D721Med (cell line): Measurements from ENCODE around the gene INPP1.

Experiments used
- DNase-seq: peaks from one replicate; pipeline ENCODE4 v3.0.0; 2011; ENCODE audit warnings: low spot score; ENCODE audit not compliant: insufficient read length
- FAIRE-seq: peaks from 2 replicates; lab custom pipeline; 2011; peaks lifted over from hg19 to GRCh38; lab: Jason Lieb, UNC
- TF ChIP-seq, protein P1 (sequence below): IDR thresholded peaks from 2 replicates; pipeline ENCODE4 v1.5.1; 2012; ENCODE audit warnings: mild to moderate bottlenecking, control low read depth; ENCODE audit not compliant: insufficient read depth; ENCODE audit errors: missing control alignments

The INPP1 gene

DNA sequence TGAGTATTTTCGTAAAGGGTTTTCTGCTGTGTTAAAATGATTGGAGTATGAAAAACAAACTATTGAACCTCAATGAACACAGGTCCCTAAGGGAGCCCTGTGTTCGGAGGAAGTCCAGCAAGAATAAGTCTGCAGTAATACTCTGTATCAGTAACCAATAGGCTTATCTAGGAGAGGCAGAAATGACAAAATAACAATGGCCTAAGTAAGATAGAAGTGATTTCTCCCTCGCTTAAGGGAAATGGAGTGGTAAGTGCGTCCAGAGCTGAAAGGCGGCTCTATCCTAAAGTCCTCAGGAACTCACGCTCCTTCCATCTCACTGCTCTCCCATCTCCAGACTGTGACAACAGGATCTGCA, 35.5 kb downstream of the INPP1 start:
- FAIRE-seq (no peak), DNase-seq (no peak)
- TF ChIP-seq, protein P1, sequence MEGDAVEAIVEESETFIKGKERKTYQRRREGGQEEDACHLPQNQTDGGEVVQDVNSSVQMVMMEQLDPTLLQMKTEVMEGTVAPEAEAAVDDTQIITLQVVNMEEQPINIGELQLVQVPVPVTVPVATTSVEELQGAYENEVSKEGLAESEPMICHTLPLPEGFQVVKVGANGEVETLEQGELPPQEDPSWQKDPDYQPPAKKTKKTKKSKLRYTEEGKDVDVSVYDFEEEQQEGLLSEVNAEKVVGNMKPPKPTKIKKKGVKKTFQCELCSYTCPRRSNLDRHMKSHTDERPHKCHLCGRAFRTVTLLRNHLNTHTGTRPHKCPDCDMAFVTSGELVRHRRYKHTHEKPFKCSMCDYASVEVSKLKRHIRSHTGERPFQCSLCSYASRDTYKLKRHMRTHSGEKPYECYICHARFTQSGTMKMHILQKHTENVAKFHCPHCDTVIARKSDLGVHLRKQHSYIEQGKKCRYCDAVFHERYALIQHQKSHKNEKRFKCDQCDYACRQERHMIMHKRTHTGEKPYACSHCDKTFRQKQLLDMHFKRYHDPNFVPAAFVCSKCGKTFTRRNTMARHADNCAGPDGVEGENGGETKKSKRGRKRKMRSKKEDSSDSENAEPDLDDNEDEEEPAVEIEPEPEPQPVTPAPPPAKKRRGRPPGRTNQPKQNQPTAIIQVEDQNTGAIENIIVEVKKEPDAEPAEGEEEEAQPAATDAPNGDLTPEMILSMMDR = no peak

DNA sequence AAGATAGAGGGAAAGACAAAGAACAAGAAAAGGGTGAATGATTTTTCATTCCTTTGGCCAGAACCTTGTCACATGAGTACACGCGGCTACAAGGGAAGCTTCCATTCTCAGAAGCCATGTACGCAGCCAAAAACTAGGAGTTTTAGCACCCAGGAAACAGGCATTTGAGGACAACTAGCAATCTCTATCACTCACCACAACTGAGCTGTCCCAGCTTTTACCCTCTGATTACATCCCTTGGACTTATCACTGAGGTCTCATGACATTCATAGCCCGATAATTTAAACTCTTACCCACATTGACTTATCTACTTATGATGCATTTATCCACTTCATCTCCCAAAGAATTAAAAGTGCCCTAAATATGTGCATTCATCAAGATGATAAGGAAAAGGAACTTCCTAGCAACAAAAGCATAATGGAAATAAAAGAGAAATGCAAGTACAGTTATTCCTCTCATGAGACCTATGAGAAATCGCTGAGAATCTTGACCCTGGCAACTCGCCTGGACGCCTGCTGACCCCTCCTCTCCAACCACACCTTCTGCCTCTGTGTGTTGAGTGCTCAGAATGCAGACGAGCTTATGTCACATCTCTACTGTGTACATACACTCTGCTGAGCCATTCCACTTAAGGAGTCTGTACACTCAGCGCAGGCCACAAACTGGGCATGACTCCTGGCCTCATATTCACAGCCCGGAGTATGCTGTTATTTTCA, 36.0 kb downstream of the INPP1 start:
- DNase-seq (no peak), FAIRE-seq (no peak)
- TF ChIP-seq, protein P1 = no peak

DNA sequence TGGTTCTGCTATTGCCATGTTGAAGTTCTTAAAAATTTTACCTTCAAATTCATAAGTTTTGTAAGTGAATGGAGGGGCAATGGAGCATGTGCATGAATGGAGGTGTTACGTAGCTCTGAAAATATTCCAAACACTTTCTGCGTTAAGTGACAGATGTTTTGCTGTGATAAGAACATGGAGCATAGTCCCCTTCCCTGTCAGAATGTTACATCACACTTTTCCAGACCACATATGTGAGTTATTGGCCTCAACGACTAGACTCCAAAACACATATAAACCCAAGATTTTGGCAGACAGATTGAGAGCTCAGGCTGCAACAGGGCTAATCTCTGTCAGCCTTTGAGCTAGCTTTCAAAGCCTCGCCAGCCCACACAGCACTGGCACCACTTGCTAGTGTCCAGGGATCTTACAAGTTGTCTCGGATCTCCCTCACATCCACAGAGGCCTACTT, 37.6 kb downstream of the INPP1 start:
- FAIRE-seq = no peak
- TF ChIP-seq, protein P1 = no peak

DNA sequence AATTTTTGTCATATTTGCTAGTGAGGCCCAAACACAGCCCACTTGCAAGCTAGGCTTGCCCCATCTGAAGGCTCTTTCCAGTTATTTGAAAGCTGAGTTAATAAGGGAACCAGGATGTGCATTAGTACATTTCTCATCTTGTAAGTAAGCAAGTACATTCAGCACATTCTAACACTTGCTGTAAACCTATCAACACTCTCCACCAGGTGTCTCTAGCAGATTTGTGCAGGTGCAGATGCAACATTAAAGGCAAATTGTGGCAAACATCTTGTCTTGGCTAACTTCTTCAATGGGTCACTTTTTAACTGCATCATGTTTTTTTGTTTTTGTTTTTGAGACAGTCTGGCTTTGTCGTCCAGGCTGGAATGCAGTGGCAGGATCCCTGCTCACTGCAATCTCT, 39.5 kb downstream of the INPP1 start:
- DNase-seq (no peak), FAIRE-seq (no peak)
- TF ChIP-seq, protein P1 = peak; percentile 44

More for the DNA sequence above, 37.6 kb downstream of the INPP1 start:
- no peak for DNase-seq

DNA sequence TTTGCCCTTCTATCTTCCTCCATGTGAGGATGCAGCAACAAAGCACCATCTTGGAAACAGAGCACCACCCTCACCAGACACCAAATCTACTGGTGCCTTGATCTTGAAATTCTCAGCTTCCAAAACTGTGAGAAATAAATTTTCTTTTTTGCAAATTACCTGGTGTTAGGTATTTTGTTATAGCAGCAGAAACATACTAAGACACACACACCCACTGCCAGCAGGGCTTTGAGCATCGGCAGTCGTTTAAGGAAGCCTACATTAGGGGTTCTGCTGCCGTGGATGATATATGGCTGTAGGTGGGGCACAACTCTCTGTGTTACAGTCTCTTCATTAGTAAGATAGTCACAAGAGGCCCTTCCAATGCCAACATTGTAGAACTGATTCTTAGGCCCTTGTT, 44.0 kb downstream of the INPP1 start:
- no peak for FAIRE-seq
- TF ChIP-seq, protein P1 = no peak

DNA sequence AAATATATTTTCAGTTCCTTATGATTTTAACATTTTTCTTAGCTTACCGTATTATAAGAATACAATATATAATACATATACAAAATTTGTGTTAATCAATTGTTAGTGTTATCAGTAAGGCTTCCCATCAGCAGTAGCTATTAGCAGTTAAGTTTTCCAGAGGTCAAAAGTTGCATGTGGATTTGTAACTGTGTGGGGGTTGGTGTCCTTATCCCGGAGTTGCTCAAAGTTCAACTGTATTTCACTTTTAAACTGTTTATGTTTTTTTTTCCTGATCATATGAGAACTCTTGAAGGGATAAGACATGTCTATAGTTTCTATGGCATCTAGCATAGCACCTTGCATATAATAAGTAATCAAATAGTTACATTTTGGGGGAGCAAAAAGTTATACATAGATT, 52.9 kb downstream of the INPP1 start:
- FAIRE-seq = no peak
- TF ChIP-seq, protein P1 = no peak
- DNase-seq = no peak

More for the DNA sequence above, 44.0 kb downstream of the INPP1 start:
- DNase-seq = no peak

DNA sequence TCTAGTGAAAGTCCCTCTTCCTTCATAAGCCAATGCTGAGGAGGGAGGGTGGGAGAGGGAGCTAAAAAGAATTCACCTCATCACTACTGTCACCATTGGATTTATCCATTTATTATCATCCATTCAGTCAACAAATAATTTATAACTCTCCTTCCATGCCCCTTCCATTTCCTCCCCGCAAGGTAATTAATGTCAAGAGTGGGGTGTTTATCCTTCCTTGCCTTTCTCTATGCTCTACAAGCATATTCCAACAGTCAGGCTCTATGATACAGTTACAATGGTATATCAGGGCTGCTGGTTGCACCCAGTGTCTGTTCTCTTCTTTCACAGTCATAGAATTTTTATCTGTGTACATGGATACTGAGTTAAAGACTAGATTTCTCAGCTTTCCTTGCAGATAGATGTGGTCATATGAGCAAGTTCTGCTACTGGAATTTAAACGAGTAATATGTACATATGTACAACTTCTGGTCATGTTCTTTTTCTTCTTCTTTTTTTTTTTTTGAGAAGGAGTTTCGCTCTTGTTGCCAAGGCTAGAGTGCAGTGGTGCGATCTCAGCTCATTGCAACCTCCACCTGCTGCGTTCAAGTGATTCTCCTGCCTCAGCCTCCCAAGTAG, 59.7 kb downstream of the INPP1 start:
- FAIRE-seq = no peak
- TF ChIP-seq, protein P1 = no peak
- DNase-seq = no peak
